GM19099 (cell line): Measurements from ENCODE around the gene SNRNP35.

Source experiments
- POLR2A ChIP-seq: IDR thresholded peaks from 3 replicates; pipeline ENCODE4 v1.6.1; 2011; ENCODE audit warnings: low read depth; ENCODE audit not compliant: insufficient read length; ENCODE audit errors: extremely low read depth

Gene SNRNP35

GRCh38 chr12:123516216-123516780 is 58.4 kb downstream of the SNRNP35 start:
- no peak for TF ChIP-seq POLR2A
